ENCODE data around the gene GMPPB.
"Not testable (repeated sequence)": the region's sequence is repeated elsewhere in the genome, so short reads cannot be mapped to it uniquely, and the experiment has no call there.

GMPPB gene

DNA sequence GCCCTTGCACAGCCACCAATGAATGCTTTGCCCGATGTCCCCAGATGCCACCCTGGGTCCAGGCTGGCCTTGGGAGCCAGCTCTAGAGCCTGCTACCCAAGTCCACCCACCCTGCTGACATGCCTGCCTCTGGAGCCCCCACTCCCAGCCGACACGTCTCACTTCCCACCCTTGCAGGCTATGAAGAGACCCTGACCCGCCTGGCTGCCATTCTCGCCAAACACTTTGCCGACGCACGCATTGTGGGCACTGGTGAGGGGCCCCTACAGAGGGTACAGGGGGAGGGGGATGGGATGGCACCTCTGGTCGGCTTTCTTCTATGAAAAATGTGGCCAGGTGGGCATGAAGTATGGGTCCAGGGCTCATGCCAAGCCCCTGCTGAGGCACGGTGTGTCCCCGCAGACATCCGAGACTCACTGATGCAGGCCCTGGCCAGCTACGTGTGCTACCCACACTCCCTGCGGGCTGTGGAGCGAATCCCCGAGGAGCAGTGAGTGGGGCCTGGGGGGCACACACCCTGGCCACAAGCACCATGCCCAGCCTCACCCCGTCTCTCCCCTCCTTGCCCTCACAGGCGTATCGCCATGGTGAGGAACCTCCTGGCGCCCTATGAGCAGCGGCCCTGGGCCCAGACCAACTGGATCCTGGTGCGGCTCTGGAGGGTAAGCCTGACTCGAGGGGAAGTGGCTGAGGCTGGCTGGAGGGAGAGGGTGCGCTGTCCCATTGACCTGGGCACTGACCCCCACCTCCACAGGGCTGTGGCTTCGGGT, 10.2 kb downstream of the GMPPB start:
- DNase-seq (ENCODE audit: low read depth) = no peak

DNA sequence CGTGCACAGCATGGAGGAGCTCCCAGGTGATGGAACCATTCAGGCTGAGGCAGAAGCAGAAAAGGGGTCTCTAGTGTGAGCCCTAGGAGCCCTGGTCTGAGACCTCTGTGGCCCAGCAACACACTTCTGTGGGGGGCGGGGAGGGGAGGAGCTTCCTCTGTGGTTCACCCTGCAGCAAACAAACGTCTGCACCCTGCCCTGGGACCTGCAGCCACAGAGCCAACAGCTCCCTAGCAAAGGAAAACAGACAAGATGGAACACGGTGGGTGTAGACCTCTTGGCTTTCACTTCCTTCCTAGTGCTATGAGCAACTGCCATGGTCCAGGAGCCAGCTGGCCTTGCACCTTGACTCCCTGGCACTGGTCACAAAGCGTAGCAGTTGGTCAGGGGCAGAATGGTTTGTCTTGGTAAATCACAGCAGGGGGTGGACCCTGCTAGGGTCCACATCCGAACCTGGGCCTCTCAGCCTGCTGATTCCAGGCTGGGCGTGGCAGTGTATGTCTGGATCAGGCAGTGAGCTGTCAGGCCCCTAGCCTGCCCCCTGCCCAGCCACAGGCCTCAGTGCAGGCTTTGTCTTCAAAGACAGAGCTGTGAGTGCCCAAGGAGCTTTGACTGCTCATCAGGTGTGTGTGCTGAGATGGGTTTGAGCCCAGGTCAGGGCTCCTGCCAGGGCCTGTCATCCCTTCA, 11.0 kb downstream of the GMPPB start:
- no peak for DNase-seq (ENCODE audit: low read depth)

DNA sequence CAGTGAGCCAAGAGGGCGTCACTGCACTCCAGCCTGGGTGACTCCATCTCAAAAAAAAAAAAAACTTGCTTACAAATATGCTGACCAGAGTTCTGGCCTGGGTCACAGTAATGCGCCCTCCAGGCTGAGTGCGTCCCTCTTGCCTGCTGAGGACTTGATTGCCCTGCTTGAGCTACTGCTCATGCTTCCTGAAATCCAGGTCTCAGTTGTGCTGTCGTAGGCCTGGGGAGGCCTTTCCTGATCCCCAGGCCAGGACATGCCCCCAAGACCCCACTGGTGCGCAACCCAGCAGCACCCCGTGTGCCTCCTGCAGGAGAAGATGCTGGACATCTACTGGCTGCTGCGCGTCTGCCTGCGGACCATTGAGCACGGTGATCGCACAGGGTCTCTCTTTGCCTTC, 11.6 kb downstream of the GMPPB start:
- DNase-seq (ENCODE audit: low read depth) = no peak

DNA sequence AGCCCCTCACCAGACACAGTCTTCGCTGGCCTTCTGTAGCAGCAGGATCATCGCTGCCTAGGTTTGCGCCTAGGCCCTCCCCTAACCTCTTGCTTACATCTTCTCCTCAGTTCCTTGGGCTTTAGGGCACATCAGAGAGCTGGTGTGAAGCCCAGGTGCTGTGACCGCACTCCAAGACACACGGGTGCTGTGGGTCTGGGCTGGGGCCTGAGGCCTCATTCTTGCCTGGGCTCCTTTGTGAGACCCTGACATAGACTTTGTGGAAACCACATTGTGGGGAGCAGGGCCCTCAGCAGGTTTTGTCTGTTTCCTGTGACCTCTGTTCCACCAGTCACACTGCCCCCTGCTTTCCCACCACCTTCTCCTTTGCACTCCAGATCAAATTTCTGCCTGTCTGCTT, 12.3 kb downstream of the GMPPB start:
- DNase-seq (ENCODE audit: low read depth) = no peak

DNA sequence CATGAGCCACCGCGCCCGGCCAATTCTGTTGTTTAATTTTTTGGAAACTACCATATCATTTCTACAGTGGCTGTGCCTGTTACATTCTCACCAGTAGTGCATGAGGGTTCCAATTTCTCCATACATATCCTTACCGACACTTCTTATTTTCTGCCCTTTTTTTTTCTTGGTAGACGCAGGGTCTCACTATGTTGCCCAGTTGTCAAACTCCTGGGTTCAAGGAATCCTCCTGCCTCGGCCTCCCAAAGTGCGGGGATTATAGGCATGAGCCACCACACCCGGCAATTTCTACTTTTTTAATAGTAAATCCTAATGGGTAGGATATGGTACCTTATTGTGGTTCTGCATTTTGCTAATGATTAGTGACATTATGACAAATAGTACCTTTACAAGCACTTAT, 13.9 kb downstream of the GMPPB start:
- DNase-seq (ENCODE audit: low read depth) = no peak

DNA sequence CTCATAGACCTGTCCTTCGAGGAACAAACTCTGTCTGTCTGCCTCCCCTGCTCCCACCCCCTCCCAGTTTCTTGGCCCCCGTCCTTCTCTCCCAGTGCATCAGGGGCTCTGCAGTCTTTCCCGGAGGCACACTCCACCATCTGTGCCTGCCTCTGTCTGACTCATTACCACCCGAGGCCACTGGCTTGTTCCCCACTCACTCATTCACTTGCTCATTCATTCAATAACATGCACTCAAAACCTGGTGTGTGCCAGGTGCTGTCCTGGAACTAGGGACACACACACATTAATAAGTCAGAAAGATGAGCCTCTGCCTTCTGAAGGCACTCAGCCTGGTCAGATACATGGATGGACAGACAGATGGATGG, 16.7 kb downstream of the GMPPB start:
- no peak for DNase-seq (ENCODE audit: low read depth)

DNA sequence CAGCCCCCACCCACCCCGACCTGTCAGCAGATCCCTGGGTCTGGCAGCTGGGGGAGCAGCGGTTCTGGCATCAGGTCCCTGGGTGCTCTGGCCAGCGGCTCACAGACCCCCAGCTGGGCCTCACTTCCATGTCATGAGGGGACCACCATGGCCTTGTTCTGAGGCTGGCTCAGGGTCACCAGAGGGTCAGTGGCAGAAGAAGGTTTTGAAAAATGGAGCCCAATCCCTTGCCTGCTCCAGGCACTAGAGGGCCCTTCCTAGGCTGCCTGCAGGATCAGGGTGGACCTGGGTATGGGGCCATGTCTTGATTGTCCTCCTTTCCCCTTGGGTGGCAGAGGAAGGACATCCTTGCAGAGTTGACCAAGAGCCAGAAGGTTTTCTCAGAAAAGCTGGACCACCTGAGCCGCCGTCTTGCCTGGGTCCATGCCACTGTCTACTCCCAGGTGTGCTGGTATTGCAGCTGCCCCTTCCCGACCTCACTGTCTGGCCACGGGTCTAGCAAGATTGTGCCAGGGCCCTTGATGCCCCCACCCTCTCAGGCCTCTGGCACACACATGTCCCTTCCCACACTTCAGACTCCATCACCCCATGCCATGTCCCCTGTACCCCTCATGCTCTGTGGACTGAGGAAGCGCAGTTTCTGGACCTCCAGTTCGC, 17.2 kb downstream of the GMPPB start:
- DNase-seq (ENCODE audit: low read depth) = no peak

DNA sequence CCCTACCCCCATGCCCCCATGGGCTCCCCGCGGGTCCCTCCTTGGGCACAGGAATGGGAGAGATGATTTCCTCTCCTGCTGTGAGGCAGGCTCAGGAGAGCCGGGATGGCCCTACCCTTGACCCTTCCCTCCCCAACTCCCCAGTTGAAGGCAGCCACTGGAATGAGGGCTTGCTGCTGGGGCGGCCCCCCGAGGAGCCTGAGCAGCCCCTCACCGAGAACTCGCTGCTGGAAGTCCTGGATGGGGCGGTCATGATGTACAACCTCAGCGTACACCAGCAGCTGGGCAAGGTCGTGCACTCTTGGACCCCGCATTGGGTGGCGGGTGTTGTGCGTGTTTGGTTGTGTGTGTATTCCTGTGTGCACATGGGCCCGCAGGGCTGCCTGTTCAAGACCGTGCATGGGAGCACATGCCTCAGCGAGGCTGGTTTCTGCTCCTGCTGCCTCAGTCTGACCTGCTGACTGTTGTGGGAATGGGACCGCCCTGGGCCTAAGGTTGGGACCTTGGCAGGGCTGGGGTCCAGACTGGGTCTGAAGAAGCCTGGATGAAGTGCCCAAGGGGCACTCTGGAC, 18.3 kb downstream of the GMPPB start:
- DNase-seq (ENCODE audit: low read depth) = no peak

DNA sequence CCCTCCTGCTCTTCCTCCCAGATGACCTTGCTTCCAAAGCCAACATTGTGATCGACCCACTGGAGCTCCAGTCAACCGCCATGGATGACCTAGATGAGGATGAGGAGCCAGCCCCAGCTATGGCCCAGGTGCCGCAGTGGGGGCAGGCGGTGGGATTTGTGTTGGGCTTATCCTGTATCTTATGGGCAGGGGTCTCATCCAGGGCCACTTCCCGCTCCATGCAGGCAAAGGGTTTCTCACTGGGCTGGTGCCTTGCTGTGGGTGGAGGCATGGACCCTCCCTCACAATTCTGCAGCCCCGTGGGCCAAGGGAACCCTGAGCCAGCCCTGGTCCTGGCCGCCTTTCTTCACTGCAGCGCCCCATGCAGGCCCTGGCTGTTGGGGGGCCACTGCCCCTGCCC, 19.1 kb downstream of the GMPPB start:
- no peak for DNase-seq (ENCODE audit: low read depth)

DNA sequence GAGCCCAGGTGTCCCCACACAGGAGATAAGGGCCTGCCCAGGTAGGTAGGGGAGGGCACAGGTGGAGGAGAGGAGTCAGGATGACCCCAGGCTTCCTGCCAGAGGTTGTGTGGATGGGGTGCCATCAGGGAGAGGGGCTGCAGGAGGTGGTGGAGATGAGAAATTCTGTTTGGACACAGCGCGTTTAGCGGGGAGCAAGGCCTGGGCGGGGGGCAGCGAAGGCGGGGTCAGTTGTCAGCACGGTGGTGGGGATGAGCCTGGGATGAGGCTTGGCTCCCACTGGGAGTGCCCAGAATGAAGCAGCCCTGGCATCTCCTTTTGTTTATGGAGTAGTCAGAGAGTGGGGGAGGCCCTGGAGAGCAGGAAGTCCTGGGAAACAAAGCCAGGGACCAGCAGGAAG, 19.8 kb downstream of the GMPPB start:
- DNase-seq (ENCODE audit: low read depth) = no peak

DNA sequence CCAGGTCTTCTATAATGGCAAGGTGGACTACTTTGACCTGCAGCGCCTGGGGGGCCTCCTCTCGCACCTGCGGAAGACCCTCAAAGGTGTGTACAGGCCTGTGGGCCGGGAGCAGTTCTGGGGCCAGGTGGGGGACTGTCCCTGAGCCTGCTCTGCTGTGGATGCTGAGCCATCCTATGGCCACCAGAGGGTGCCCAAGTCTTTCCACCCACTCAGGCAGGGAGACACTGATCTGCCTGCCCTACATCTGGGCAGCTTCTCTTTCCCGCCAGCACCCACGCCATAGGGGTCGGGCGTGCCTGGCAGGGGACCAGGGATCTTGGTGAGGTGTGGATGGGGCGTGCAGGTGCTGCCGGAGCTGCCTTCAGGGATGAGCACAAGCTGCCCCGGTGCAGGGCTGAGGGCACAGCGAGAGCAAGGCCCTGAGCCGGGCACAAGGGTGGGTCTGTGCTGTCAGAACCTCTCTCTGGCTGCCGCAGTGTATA, 20.3 kb downstream of the GMPPB start:
- no peak for DNase-seq (ENCODE audit: low read depth)

DNA sequence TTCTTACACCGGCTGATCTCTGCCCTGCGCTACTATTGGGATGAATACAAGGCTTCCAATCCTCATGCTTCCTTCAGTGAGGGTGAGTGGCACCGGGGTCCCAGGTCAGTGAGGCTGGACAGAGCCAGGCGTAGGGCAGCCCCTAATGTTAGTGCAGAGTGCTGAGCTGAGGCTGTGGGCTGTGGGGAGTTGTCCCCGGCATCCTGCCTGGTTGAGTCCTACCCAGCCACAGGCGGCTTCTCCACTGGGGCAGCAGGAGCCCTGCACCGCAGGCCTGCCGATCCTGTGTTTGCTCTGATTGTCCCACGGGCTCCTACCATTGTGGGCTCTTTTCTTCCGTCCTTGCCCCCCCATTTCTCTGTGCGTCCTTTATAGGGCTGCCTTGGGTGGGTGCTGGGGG, 21.1 kb downstream of the GMPPB start:
- no peak for DNase-seq (ENCODE audit: low read depth)

DNA sequence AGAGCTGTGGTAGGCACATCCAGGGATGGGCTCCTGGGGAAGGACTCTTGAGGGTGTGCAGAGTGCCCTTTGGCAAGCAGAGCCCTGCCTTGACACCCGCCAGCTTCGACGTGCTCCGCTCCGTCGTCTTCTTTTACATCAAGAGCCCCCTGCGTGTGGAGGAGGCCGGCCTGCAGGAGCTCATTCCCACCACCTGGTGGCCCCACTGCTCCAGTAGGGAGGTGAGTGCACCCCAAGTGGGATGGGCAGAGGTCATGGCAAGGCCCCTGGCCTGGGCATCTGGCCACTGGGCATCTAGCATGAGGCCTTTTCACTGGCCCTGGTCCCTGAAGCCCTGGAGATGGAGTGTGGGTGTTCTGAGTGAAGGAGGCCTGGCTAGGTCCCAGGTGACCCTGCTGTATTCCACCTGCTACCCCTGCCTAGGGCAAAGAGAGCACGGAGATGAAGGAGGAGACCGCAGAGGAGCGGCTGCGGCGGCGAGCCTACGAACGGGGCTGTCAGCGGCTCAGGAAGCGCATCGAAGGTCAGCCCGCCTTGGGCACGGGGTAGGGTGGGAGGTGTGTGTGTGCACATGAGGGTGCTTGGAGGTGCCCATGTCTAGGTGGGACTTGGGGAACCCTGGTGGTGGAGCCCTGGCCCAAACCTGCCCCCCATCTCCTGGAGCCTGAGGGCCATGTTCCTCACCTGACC, 22.2 kb downstream of the GMPPB start:
- no peak for DNase-seq (ENCODE audit: low read depth)

DNA sequence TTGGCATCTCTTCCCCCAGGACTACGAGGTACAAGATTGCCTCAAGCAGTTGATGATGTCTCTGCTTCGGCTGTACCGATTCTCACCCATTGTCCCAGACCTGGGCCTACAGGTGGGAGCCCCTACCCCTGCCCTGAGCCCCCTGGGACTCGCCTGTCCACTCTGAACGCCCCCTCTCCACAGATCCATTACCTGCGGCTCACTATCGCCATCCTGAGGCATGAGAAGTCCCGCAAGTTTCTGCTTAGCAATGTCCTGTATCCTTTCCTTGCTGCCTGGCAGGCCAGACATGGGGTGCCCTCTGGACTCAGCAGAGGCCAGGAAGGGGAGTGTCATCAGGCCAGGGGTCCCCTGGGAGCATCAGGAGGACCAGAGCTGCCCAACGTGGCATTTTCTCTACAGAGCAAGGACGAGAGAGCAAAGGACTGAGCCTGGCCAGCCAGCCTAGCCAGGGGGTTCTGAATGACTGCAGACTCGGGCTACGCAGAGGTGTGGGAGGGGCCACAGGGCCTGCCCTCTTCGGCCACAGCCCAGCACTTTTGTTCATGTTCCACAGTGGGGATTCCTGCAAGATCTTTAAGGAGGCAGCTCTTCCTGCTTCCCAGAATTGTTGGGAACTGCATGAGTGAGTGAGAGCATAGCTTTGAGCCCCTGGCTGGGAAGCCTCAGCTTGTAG, 23.2 kb downstream of the GMPPB start:
- DNase-seq (ENCODE audit: low read depth) = no peak

DNA sequence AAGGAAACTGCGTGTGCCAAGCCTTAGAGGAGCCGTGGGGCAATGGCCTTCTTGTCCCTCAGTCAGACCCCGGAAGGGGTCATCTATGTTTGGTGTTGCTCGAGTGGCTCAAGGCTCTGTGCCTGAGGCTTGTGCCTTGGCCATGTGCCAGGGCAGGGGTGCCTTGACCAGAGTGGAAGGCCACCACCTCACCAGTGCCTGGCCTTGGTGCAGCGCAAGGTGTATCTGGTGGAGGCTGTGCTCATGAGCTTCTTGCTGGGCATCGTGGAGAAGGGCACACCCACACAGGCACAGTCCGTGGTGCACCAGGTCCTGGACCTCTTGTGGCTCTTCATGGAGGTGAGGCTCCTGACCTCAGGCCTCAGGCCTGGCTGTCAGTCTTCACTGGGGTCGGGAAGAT, 23.7 kb downstream of the GMPPB start:
- DNase-seq (ENCODE audit: low read depth) = no peak

DNA sequence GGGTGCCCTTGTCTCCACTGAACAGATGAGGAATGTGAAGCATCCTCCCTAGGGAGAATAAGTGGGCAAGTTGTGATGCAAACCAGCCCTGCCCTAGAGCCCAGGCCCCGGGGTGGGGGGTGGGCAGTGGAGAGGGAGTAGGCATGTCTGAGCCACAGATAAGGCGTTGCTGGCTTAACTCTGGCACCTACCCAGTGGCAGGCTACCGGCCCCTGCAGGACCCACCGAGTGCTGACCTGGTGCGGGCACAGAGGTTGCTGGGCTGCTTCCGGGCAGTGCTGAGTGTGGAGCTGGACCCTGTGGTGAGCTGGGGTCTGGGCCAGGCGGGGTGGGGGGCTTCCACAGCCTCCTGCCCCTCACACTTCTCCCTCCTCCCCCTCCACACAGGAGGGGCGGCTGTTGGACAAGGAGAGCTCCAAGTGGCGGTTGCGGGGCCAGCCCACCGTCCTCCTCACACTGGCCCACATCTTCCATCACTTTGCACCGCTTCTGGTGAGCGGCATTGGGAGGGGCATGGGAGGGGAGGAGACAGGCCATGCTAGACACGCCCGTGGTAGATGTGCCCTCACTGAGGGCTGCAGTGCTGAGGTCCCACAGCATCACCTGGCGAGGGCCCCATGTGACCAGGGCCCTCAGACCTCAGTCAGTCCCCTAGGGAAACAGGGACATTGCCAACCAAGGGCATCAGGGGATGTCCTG, 24.3 kb downstream of the GMPPB start:
- DNase-seq (ENCODE audit: low read depth) = no peak

DNA sequence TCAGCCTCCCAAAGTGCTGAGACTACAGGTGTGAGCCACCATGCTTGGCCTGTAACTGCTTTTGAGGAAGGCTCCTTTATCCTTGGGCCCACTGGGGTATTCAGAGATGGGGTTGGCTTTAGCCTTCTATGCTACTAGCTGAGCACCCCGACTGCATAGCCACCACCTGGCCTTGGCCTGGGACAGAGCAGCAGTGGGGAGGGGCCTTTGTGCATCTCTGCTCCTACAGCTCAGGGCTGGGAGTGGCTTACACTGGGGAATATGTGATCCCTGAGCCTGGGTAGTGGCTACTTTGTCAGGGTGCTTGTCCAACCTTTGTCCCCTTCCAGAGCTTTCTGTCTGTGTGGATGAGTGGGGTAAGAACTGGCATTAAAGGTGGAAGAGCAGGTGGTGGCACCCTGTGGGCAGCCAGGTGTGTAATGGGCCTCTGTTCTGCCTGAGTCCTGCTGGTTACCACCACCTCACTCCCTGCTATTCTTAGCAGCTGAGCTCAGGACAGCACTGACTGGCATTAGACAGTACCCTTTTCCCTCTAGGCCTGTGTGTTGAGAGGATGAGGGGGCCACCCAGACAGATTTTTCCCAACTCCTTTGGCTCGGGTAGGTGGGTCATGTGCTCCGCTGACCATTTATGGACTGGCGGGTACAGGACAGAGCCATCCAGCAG, 28.3 kb downstream of the GMPPB start:
- not testable (repeated sequence) for DNase-seq (ENCODE audit: low read depth)

DNA sequence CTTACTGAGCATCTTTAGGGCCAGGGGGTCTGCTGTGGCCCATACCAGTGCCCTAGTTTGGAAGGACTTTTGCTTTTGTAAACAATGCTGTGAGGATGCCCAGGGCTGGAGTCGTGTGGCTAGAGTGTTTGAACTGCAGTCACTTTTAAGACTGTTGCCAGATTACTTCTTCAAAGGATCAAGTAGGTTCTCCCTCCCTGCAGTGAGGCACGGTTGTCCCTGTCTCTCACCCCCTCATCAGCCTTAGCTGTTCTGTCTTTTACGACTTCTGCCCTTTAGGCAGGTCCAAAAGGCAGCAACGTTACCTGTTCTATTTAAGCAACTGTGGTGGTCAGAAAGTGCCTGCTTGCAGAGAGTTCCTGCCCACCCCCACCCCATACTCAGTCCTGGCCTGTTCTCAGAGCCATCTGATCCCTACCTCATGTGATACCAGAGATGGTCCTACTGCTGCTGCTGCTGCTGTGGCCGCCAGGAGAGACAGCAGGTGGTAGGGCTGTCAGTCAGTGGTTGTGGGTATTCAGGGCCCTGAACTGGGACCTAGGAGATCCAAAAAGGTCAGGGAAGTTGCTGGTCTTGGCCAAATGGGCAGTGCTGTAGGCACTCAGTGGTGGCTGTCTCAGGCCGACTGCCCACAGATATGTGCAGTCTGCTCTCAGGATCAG, 29.2 kb downstream of the GMPPB start:
- DNase-seq (ENCODE audit: low read depth) = not testable (repeated sequence)

DNA sequence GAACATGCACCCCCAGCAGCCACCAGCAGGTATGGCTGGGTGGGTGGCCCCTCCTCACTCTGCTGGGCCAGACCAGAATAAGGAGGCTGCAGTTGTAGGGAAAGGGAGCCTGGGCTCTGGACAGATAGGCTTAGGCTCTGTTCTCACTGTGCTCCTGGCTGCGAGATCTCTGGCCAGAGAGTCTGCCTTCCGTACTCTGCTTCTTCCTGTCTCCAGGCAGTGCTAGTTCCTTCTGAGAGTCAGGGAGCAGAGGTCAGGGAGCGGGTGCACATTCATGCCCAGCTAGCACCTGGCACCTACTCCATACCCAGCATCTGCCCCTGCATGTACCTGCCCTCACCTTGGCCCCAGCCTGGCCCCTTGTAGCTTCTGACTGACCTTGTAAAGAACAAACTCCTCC, 32.3 kb downstream of the GMPPB start:
- not testable (repeated sequence) for DNase-seq (ENCODE audit: low read depth)

DNA sequence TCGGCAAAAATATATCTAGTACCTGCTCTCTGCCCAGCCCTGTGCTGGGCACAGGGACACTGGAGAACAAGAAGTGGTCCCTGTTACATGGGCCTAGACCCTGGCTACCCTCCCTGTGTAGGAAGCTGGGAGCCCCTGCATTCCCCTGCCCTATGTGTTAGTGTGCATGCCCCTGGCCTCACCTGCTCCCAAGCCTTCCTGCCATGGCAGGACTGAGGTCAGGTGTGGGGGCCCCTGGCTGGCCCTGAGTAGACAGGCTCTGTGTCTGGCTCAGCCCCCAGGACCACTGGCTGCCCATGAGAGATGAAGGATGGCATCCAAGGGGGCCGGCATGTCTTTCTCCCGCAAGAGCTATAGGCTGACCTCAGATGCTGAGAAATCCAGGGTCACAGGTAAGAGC, 32.9 kb downstream of the GMPPB start:
- not testable (repeated sequence) for DNase-seq (ENCODE audit: low read depth)
